Measurements from ENCODE around the gene PDZD11.

PDZD11 gene

DNA sequence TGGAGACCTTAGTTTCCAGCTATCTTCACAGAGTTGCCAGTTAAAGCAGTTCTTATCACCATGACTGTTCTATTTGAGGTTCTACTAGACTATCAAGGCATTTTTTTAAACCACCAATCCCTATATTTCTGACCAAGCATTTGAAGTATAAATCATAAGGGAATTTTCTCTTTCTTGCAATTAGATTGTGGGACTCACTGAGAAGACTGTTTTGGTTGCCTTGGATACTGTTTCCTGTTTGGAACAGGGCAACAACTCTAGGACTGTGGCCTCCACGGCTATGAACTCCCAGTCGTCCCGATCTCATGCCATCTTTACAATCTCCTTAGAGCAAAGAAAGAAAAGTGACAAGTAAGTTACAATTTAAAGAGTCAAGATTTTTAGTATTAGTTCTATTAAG lies 12.0 kb upstream of the PDZD11 start:
- TF ChIP-seq, protein P1, sequence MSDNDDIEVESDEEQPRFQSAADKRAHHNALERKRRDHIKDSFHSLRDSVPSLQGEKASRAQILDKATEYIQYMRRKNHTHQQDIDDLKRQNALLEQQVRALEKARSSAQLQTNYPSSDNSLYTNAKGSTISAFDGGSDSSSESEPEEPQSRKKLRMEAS (IDR thresholded peaks at IDR 0.05), result no peak
- TF ChIP-seq TCF12 (IDR thresholded peaks at IDR 0.05; ENCODE audit: low read depth) (no peak), ZBTB7A (IDR thresholded peaks at IDR 0.05; ENCODE audit: low read depth) (no peak), FOXM1 (IDR thresholded peaks at IDR 0.05; ENCODE audit: borderline replicate concordance, low read depth) (no peak), RAD21 (IDR thresholded peaks at IDR 0.05; ENCODE audit: low read depth) (no peak), YY1 (IDR thresholded peaks at IDR 0.05; ENCODE audit: low read depth) (no peak), NFIC (IDR thresholded peaks at IDR 0.05) (no peak), TEAD4 (IDR thresholded peaks at IDR 0.05) (no peak), EGR1 (IDR thresholded peaks at IDR 0.05) (no peak), CEBPB (IDR thresholded peaks at IDR 0.05) (no peak), CREB1 (IDR thresholded peaks at IDR 0.05; ENCODE audit: low read depth) (no peak), TAF1 (IDR thresholded peaks at IDR 0.05; ENCODE audit: low read depth) (no peak), EP300 (IDR thresholded peaks at IDR 0.05; ENCODE audit: borderline replicate concordance) (no peak)
- TF ChIP-seq, protein P2, sequence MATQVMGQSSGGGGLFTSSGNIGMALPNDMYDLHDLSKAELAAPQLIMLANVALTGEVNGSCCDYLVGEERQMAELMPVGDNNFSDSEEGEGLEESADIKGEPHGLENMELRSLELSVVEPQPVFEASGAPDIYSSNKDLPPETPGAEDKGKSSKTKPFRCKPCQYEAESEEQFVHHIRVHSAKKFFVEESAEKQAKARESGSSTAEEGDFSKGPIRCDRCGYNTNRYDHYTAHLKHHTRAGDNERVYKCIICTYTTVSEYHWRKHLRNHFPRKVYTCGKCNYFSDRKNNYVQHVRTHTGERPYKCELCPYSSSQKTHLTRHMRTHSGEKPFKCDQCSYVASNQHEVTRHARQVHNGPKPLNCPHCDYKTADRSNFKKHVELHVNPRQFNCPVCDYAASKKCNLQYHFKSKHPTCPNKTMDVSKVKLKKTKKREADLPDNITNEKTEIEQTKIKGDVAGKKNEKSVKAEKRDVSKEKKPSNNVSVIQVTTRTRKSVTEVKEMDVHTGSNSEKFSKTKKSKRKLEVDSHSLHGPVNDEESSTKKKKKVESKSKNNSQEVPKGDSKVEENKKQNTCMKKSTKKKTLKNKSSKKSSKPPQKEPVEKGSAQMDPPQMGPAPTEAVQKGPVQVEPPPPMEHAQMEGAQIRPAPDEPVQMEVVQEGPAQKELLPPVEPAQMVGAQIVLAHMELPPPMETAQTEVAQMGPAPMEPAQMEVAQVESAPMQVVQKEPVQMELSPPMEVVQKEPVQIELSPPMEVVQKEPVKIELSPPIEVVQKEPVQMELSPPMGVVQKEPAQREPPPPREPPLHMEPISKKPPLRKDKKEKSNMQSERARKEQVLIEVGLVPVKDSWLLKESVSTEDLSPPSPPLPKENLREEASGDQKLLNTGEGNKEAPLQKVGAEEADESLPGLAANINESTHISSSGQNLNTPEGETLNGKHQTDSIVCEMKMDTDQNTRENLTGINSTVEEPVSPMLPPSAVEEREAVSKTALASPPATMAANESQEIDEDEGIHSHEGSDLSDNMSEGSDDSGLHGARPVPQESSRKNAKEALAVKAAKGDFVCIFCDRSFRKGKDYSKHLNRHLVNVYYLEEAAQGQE (IDR thresholded peaks at IDR 0.05; ENCODE audit: low read depth), result no peak
- TF ChIP-seq, protein P3, sequence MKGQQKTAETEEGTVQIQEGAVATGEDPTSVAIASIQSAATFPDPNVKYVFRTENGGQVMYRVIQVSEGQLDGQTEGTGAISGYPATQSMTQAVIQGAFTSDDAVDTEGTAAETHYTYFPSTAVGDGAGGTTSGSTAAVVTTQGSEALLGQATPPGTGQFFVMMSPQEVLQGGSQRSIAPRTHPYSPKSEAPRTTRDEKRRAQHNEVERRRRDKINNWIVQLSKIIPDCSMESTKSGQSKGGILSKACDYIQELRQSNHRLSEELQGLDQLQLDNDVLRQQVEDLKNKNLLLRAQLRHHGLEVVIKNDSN (IDR thresholded peaks at IDR 0.05), result no peak

- TF ChIP-seq, protein P3 (IDR thresholded peaks at IDR 0.05), result no peak
- TF ChIP-seq, protein P1 (IDR thresholded peaks at IDR 0.05), result no peak
- TF ChIP-seq TEAD4 (IDR thresholded peaks at IDR 0.05), result no peak
- no peak for TF ChIP-seq CREB1 (IDR thresholded peaks at IDR 0.05; ENCODE audit: low read depth)
- no peak for TF ChIP-seq CEBPB (IDR thresholded peaks at IDR 0.05)
- TF ChIP-seq TAF1 (IDR thresholded peaks at IDR 0.05; ENCODE audit: low read depth), result no peak
- no peak for TF ChIP-seq YY1 (IDR thresholded peaks at IDR 0.05; ENCODE audit: low read depth)
- no peak for TF ChIP-seq TCF12 (IDR thresholded peaks at IDR 0.05; ENCODE audit: low read depth)
- no peak for TF ChIP-seq EGR1 (IDR thresholded peaks at IDR 0.05)
- TF ChIP-seq EP300 (IDR thresholded peaks at IDR 0.05; ENCODE audit: borderline replicate concordance), result no peak
- no peak for TF ChIP-seq ZBTB7A (IDR thresholded peaks at IDR 0.05; ENCODE audit: low read depth)
- TF ChIP-seq RAD21 (IDR thresholded peaks at IDR 0.05; ENCODE audit: low read depth), result no peak
- TF ChIP-seq, protein P2 (IDR thresholded peaks at IDR 0.05; ENCODE audit: low read depth), result no peak
- TF ChIP-seq NFIC (IDR thresholded peaks at IDR 0.05), result no peak
- TF ChIP-seq FOXM1 (IDR thresholded peaks at IDR 0.05; ENCODE audit: borderline replicate concordance, low read depth), result no peak
Measured at GRCh38 chrX:70293621-70294020, 3.9 kb upstream of the PDZD11 start.

GRCh38 chrX:70292788-70293187 lies 3.1 kb upstream of the PDZD11 start:
- TF ChIP-seq YY1 (IDR thresholded peaks at IDR 0.05; ENCODE audit: low read depth), result no peak
- no peak for TF ChIP-seq EGR1 (IDR thresholded peaks at IDR 0.05)
- TF ChIP-seq, protein P3 (IDR thresholded peaks at IDR 0.05), result no peak
- no peak for TF ChIP-seq CREB1 (IDR thresholded peaks at IDR 0.05; ENCODE audit: low read depth)
- TF ChIP-seq RAD21 (IDR thresholded peaks at IDR 0.05; ENCODE audit: low read depth), result no peak
- TF ChIP-seq, protein P1 (IDR thresholded peaks at IDR 0.05), result no peak
- TF ChIP-seq TAF1 (IDR thresholded peaks at IDR 0.05; ENCODE audit: low read depth), result no peak
- no peak for TF ChIP-seq NFIC (IDR thresholded peaks at IDR 0.05)
- TF ChIP-seq EP300 (IDR thresholded peaks at IDR 0.05; ENCODE audit: borderline replicate concordance), result no peak
- TF ChIP-seq TCF12 (IDR thresholded peaks at IDR 0.05; ENCODE audit: low read depth), result no peak
- TF ChIP-seq FOXM1 (IDR thresholded peaks at IDR 0.05; ENCODE audit: borderline replicate concordance, low read depth), result no peak
- no peak for TF ChIP-seq ZBTB7A (IDR thresholded peaks at IDR 0.05; ENCODE audit: low read depth)
- TF ChIP-seq TEAD4 (IDR thresholded peaks at IDR 0.05), result no peak
- TF ChIP-seq, protein P2 (IDR thresholded peaks at IDR 0.05; ENCODE audit: low read depth), result no peak
- TF ChIP-seq CEBPB (IDR thresholded peaks at IDR 0.05), result no peak
